ENCODE data around the gene FTSJ1.

DNA sequence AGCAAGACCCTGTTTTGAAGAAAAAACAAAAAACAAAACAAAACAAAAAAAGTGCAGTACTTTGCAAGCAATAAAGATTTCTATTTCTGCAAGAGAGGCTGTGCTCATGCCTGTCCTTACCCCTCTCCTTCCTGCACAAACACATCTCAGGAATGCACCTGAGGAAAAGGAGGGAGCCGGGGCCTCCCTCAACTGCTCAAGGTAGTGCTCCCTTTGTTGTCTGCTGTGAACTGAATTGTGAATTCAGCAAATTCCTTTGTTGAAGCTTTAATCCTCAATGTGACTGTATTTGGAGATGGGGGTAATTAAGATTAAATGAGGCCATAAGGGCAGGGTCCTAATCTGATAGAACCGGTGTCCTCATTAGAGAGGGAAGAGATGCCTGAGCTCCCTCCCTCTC lies 13.9 kb downstream of the FTSJ1 start:
- TF ChIP-seq, protein P1, sequence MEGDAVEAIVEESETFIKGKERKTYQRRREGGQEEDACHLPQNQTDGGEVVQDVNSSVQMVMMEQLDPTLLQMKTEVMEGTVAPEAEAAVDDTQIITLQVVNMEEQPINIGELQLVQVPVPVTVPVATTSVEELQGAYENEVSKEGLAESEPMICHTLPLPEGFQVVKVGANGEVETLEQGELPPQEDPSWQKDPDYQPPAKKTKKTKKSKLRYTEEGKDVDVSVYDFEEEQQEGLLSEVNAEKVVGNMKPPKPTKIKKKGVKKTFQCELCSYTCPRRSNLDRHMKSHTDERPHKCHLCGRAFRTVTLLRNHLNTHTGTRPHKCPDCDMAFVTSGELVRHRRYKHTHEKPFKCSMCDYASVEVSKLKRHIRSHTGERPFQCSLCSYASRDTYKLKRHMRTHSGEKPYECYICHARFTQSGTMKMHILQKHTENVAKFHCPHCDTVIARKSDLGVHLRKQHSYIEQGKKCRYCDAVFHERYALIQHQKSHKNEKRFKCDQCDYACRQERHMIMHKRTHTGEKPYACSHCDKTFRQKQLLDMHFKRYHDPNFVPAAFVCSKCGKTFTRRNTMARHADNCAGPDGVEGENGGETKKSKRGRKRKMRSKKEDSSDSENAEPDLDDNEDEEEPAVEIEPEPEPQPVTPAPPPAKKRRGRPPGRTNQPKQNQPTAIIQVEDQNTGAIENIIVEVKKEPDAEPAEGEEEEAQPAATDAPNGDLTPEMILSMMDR (IDR thresholded peaks at IDR 0.05): no peak
- no peak for TF ChIP-seq POLR2A (IDR thresholded peaks at IDR 0.05)
